GM12864 (cell line): ENCODE measurements around the gene BAIAP2L1.

Experiments
- DNase-seq: peaks from one replicate; pipeline ENCODE4 v3.0.0-alpha.2; 2011; ENCODE audit warnings: low read depth
- H3K4me3 ChIP-seq: 2 replicates; pipeline ENCODE4 v1.5.1; 2011; ENCODE audit warnings: mild to moderate bottlenecking, low read depth, low read length, control low read depth
- CTCF ChIP-seq: IDR thresholded peaks from 2 replicates; pipeline ENCODE4 v1.5.1; 2011; ENCODE audit warnings: low read depth, mild to moderate bottlenecking, moderate library complexity, low read length, control low read depth, inconsistent platforms; ENCODE audit errors: missing control alignments

Gene BAIAP2L1

GRCh38 chr7:98348726-98349474 lies 52.0 kb downstream of the BAIAP2L1 start:
- TF ChIP-seq CTCF = no peak
- no peak for DNase-seq
- H3K4me3 ChIP-seq = no peak overlapping the region

DNA sequence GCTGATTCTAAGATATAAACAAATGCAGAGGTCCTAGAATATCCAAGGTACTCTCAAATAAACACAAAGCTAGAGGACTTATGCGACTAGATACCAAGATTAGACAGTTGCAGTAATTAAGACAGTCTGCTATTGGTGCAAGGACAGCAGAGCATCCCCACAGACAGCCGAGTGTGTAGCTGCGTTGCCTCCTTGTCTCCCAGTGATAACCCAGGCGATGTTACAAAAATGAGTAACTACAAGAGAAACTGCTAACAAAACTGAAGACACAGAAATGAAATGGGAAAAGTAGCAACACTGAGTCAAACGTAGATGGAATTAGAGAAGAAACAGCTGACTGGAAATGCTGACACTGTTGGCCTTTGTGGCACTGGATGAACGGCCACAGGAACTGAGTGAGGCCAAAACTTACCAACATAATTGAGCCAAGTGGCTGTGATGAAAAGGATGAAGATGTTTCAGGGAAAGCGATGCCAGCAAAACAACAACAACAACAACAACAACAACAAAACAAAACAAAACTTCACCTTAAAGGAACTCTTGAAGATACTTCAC lies 54.3 kb downstream of the BAIAP2L1 start:
- TF ChIP-seq CTCF = no peak
- H3K4me3 ChIP-seq = no peak overlapping the region; the same call in 1 of the 2 replicates
- DNase-seq = no peak

- DNase-seq = no peak
- no peak overlapping the region for H3K4me3 ChIP-seq
- TF ChIP-seq CTCF = no peak
Measured at GRCh38 chr7:98341106-98341505, 59.8 kb downstream of the BAIAP2L1 start.

DNA sequence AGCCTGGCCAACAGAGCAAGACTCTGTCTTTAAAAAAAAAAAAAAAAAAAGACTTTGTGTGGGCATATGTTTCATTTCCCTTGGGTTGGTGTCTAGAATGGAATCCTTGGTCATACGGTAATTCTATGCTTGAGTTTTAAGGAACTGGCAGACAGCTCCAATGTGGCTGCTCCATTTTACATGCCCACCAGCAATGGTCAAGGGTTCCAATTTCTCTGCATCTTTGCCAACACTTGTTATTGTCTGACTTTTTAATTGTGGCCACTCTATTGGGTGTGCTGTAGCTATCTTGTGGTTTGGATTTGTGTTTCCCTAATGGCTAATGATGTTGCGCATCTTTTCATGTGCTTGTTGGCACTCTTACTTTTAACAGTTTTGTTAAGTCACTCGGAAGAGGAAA lies 61.8 kb downstream of the BAIAP2L1 start:
- DNase-seq = no peak
- no peak for TF ChIP-seq CTCF

DNA sequence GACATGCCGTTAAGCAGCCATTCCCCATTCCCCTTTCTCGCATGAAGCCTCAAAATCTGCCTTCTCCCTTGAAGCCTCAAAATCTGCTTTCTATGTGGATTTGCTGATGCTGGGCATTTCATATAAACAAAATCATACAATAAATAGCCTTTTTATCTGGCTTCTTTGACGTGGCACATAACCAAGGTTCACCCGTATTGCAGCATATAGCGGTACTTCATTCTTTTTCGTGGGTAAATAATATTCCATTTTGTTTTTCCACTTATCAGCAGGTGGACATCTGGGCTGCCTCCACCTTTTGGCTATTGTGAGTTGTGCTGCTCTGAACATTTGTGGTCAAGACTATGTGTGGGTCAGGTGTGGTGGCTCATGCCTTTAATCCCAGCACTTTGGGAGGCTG lies 62.4 kb downstream of the BAIAP2L1 start:
- TF ChIP-seq CTCF = no peak
- DNase-seq = no peak
- H3K4me3 ChIP-seq = no peak overlapping the region

More for the DNA sequence above, 61.8 kb downstream of the BAIAP2L1 start:
- no peak overlapping the region for H3K4me3 ChIP-seq

DNA sequence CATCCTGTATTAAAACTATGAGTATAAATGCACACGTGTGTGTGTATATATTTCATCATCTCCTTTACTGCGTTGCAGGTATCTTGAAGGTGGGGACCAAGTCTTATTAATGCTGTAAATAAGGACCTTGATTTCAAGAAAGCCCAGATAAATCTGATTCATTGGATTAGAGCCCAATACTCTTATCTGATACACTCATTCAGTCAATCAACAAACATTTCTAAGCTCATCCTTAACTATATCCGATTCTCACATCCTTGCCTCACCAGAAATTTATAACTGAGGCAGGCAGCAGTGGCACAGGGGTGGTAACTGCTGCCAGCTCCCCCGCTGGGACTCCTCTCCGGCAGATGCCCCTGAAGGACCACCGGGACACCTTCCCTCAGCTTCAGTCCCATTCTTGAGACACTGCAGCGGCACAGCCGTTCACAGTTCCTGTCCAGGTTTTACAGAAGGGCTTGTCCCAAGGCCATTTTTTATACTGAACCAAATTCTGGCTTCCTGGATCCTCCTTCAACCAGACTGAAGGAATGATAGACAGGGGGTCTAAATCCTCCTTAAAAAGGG lies 65.4 kb downstream of the BAIAP2L1 start:
- H3K4me3 ChIP-seq = no peak overlapping the region
- DNase-seq = no peak
- no peak for TF ChIP-seq CTCF

DNA sequence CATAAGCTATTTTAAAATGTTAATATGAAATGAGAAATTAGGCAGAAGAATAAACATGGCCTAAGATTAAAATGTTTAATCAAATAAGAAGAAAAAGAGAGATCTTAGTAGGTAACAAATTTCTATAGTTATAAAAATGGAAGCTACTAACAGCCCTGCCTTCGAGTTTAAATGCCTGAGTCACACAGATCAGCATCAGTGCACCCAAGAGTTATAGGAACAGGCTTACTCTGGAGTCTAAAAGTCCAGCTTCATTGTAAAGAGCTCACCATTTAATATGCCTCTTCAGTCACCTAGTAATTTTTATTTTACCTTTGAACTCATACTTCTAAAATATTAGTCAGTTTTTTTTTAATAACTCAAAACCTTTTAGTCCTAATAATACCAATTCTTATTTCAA lies 66.8 kb downstream of the BAIAP2L1 start:
- no peak overlapping the region for H3K4me3 ChIP-seq
- no peak for TF ChIP-seq CTCF
- DNase-seq = no peak
